BE2C (cell line): ENCODE data around the gene RASAL3.

Experiments used
- DNase-seq: peaks from one replicate; pipeline ENCODE4 v3.0.0-alpha.2; 2020
- H3K27me3 ChIP-seq: fragments of 250-450 bp; sonication (Bioruptor Pico); 2 replicates; pipeline ENCODE4 v1.5.1; 2020; ENCODE audit warnings: mild to moderate bottlenecking
- H3K36me3 ChIP-seq: fragments of 250-450 bp; sonication (Bioruptor Pico); 2 replicates; pipeline ENCODE4 v1.5.1; 2020; ENCODE audit warnings: mild to moderate bottlenecking
- H3K4me1 ChIP-seq: fragments of 250-450 bp; sonication (Bioruptor Pico); 2 replicates; pipeline ENCODE4 v1.5.1; 2020
- H3K4me3 ChIP-seq: 2 replicates; pipeline ENCODE4 v1.5.1; 2011; ENCODE audit warnings: low read depth, low read length
- H3K9me3 ChIP-seq: fragments of 250-450 bp; sonication (Bioruptor Pico); 2 replicates; pipeline ENCODE4 v1.5.1; 2020
- CTCF ChIP-seq: IDR thresholded peaks from 2 replicates; pipeline ENCODE4 v1.5.1; 2012; ENCODE audit warnings: mild to moderate bottlenecking, low read depth, low read length

RASAL3 gene

GRCh38 chr19:15436826-15437110 is 27.6 kb downstream of the RASAL3 start:
- TF ChIP-seq CTCF, result no peak
- no peak for DNase-seq

GRCh38 chr19:15436012-15436825 is 28.1 kb downstream of the RASAL3 start:
- Histone ChIP-seq H3K36me3 (peaks cover under 1% of the 10 kb centered on the region), H3K4me3 (no peak overlapping the region), H3K27me3 (no peaks in the 10 kb centered on the region), H3K9me3 (no peaks in the 10 kb centered on the region), H3K4me1 (peaks cover 3% of the 10 kb centered on the region)
- no peak for DNase-seq
- TF ChIP-seq CTCF, result no peak

More at GRCh38 chr19:15436826-15437110, 27.6 kb downstream of the RASAL3 start:
- Histone ChIP-seq H3K9me3 (no peaks in the 10 kb centered on the region), H3K4me1 (no peaks in the 10 kb centered on the region), H3K36me3 (no peaks in the 10 kb centered on the region), H3K4me3 (no peak overlapping the region), H3K27me3 (no peaks in the 10 kb centered on the region)

- peaks cover 4% of the 10 kb centered on the region for H3K4me1 ChIP-seq
- no peaks in the 10 kb centered on the region for H3K27me3 ChIP-seq
- peak overlapping the region; percentile 62 for H3K4me3 ChIP-seq
- no peak for DNase-seq
- no peak for TF ChIP-seq CTCF
- H3K9me3 ChIP-seq, result no peaks in the 10 kb centered on the region
- H3K36me3 ChIP-seq, result peaks cover 26% of the 10 kb centered on the region
Measured at GRCh38 chr19:15433519-15434069, 30.8 kb downstream of the RASAL3 start.

GRCh38 chr19:15432629-15433518 is 31.5 kb downstream of the RASAL3 start:
- peak; percentile 96 for DNase-seq
- Histone ChIP-seq H3K4me1 (peaks cover 4% of the 10 kb centered on the region), H3K36me3 (peaks cover 33% of the 10 kb centered on the region), H3K27me3 (no peaks in the 10 kb centered on the region), H3K9me3 (no peaks in the 10 kb centered on the region), H3K4me3 (peak overlapping the region; percentile 62)
- TF ChIP-seq CTCF, result no peak

GRCh38 chr19:15432018-15432494 is 32.3 kb downstream of the RASAL3 start:
- no peak for DNase-seq
- no peak for TF ChIP-seq CTCF
- H3K9me3 ChIP-seq, result no peaks in the 10 kb centered on the region
- H3K27me3 ChIP-seq, result no peaks in the 10 kb centered on the region
- H3K36me3 ChIP-seq, result peaks cover 41% of the 10 kb centered on the region
- peak overlapping the region; percentile 92 for H3K4me3 ChIP-seq
- H3K4me1 ChIP-seq, result peaks cover 4% of the 10 kb centered on the region
